ENCODE results near the gene SPPL2C. TPM values are rescaled to one million over a fixed set of nuclear protein-coding genes. Genes with fewer than 3 reads are reported as not detected.

SPPL2C gene
- total and polyA plus RNA-seq, 2 of the 13 experiments (the other 11 are each of a cell fraction or from before 2014, with no cell fraction given): not detected

DNA sequence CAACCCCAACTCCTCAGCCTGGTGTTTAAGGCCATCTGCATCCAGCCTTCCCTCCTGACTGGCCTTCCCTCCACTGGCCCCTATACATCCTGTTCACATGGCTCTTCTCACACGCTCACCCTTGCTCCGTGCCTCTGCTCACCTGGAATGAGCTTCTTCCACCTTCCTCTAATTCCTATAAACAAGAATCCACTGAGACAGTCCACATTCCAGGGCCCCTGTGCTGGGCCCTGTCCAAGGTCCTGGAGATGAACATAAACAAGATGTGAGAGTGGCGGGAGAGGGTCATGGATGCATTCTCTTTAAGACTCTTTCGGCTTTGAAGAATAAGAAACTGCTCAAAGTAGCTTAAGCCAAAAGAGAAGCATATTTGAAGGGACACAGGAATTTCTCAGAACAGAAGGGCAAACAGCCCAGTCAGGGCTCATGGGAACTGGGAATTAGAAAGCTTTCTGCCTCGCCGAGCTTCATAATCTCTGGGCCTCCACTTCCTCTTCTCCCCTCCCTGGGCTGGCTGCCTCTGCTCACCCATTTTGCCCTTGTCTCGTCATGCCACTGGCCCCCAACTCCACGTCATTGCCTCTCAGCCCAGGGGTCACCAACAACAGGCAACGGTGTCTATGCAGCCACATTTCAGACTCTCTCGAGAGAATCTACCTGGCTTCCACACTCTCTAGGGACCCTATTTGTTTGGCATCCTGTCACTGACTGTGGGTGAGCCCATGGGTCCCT lies 13.5 kb downstream of the SPPL2C start (continued):
- TF ChIP-seq MTA1 (CRISPR knock-in tag; IDR thresholded peaks at IDR 0.05; ENCODE audit: borderline replicate concordance) (no peak), SMAD9 (CRISPR knock-in tag; IDR thresholded peaks at IDR 0.05) (no peak), MED8 (CRISPR knock-in tag; IDR thresholded peaks at IDR 0.05; ENCODE audit: insufficient replicate concordance) (no peak), RAD21 (CRISPR knock-in tag; IDR thresholded peaks at IDR 0.05) (no peak), DPF2 (CRISPR knock-in tag; IDR thresholded peaks at IDR 0.05; ENCODE audit: borderline replicate concordance, low read depth) (no peak), ZNF230 (CRISPR knock-in tag; IDR thresholded peaks at IDR 0.05) (no peak), ZNF761 (CRISPR knock-in tag; conservative IDR thresholded peaks at IDR 0.05) (no peak), ZSCAN31 (CRISPR knock-in tag; IDR thresholded peaks at IDR 0.05; ENCODE audit: low read depth) (peak; percentile 40; the same call in 1 of the 2 replicates), ZNF451 (CRISPR knock-in tag; IDR thresholded peaks at IDR 0.05) (no peak), ZNF138 (CRISPR knock-in tag; IDR thresholded peaks at IDR 0.05; ENCODE audit: low read depth) (peak; percentile 64; the same call in 1 of the 2 replicates), KDM4B (CRISPR knock-in tag; IDR thresholded peaks at IDR 0.05) (peak; percentile 30; the same call in 1 of the 2 replicates), ZNF781 (CRISPR knock-in tag; IDR thresholded peaks at IDR 0.05; ENCODE audit: borderline replicate concordance, not compliant biosample characterization) (peak; percentile 34), XBP1 (CRISPR knock-in tag; IDR thresholded peaks at IDR 0.05) (peak; percentile 85; the same call in 1 of the 2 replicates)
- TF ChIP-seq, protein P1, sequence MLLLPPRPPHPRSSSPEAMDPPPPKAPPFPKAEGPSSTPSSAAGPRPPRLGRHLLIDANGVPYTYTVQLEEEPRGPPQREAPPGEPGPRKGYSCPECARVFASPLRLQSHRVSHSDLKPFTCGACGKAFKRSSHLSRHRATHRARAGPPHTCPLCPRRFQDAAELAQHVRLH (CRISPR knock-in tag; IDR thresholded peaks at IDR 0.05; ENCODE audit: borderline replicate concordance, low read depth): peak; percentile 90; the same call in 1 of the 2 replicates
- TF ChIP-seq, protein P2, sequence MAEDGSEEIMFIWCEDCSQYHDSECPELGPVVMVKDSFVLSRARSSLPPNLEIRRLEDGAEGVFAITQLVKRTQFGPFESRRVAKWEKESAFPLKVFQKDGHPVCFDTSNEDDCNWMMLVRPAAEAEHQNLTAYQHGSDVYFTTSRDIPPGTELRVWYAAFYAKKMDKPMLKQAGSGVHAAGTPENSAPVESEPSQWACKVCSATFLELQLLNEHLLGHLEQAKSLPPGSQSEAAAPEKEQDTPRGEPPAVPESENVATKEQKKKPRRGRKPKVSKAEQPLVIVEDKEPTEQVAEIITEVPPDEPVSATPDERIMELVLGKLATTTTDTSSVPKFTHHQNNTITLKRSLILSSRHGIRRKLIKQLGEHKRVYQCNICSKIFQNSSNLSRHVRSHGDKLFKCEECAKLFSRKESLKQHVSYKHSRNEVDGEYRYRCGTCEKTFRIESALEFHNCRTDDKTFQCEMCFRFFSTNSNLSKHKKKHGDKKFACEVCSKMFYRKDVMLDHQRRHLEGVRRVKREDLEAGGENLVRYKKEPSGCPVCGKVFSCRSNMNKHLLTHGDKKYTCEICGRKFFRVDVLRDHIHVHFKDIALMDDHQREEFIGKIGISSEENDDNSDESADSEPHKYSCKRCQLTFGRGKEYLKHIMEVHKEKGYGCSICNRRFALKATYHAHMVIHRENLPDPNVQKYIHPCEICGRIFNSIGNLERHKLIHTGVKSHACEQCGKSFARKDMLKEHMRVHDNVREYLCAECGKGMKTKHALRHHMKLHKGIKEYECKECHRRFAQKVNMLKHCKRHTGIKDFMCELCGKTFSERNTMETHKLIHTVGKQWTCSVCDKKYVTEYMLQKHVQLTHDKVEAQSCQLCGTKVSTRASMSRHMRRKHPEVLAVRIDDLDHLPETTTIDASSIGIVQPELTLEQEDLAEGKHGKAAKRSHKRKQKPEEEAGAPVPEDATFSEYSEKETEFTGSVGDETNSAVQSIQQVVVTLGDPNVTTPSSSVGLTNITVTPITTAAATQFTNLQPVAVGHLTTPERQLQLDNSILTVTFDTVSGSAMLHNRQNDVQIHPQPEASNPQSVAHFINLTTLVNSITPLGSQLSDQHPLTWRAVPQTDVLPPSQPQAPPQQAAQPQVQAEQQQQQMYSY (CRISPR knock-in tag; IDR thresholded peaks at IDR 0.05): peak; percentile 54; the same call in 1 of the 2 replicates
- TF ChIP-seq, protein P3, sequence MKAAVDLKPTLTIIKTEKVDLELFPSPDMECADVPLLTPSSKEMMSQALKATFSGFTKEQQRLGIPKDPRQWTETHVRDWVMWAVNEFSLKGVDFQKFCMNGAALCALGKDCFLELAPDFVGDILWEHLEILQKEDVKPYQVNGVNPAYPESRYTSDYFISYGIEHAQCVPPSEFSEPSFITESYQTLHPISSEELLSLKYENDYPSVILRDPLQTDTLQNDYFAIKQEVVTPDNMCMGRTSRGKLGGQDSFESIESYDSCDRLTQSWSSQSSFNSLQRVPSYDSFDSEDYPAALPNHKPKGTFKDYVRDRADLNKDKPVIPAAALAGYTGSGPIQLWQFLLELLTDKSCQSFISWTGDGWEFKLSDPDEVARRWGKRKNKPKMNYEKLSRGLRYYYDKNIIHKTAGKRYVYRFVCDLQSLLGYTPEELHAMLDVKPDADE (CRISPR knock-in tag; IDR thresholded peaks at IDR 0.05): no peak
- TF ChIP-seq, protein P4, sequence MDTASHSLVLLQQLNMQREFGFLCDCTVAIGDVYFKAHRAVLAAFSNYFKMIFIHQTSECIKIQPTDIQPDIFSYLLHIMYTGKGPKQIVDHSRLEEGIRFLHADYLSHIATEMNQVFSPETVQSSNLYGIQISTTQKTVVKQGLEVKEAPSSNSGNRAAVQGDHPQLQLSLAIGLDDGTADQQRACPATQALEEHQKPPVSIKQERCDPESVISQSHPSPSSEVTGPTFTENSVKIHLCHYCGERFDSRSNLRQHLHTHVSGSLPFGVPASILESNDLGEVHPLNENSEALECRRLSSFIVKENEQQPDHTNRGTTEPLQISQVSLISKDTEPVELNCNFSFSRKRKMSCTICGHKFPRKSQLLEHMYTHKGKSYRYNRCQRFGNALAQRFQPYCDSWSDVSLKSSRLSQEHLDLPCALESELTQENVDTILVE (CRISPR knock-in tag; IDR thresholded peaks at IDR 0.05): peak; percentile 80; the same call in 1 of the 2 replicates
- TF ChIP-seq, protein P5, sequence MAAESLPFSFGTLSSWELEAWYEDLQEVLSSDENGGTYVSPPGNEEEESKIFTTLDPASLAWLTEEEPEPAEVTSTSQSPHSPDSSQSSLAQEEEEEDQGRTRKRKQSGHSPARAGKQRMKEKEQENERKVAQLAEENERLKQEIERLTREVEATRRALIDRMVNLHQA (CRISPR knock-in tag; IDR thresholded peaks at IDR 0.05): no peak

Measured in HepG2 (cell line).